Fibroblast of lung (primary cell): ENCODE results near the gene PLOD2. TPM values are rescaled to one million over a fixed set of nuclear protein-coding genes. Genes with fewer than 3 reads are reported as not detected.
A peak's percentile ranks its signal among the peaks of the same experiment; 100 is the strongest.

Source experiments
- DNase-seq, 2 donors: peaks; one replicate each; pipeline versions ENCODE4 v3.0.0 to v3.0.0-alpha.2; 2010; ENCODE audit warnings: low read depth in 2 of 2
- H2AFZ ChIP-seq: 2 replicates; pipeline ENCODE4 v1.5.1; 2012; ENCODE audit warnings: low read length, control low read depth, inconsistent platforms
- H3K27ac ChIP-seq: 2 replicates; pipeline ENCODE4 v1.5.1; 2011; ENCODE audit warnings: low read length, control low read depth; ENCODE audit not compliant: insufficient read depth
- H3K27me3 ChIP-seq: 2 replicates; pipeline ENCODE4 v1.5.1; 2011; ENCODE audit warnings: mild to moderate bottlenecking, low read length; ENCODE audit not compliant: control insufficient read depth, insufficient read depth
- H3K36me3 ChIP-seq: 2 replicates; pipeline ENCODE4 v1.5.1; 2011; ENCODE audit warnings: low read length; ENCODE audit not compliant: control insufficient read depth, insufficient read depth
- H3K4me1 ChIP-seq: 2 replicates; pipeline ENCODE4 v1.5.1; 2011; ENCODE audit warnings: low read length; ENCODE audit not compliant: control insufficient read depth, insufficient read depth; ENCODE audit errors: extremely low read depth
- H3K4me2 ChIP-seq: 2 replicates; pipeline ENCODE4 v1.5.1; 2011; ENCODE audit warnings: low read length, control low read depth; ENCODE audit not compliant: insufficient read depth; ENCODE audit errors: extremely low read depth
- H3K4me3 ChIP-seq, 4 experiments: fragments of 200-600 bp in 1 of 4; sonication (generic) in 1 of 4; replicated peaks in 1 of 4; 2 replicates each; pipeline ENCODE4 v1.5.1; 2011 to 2016; ENCODE audit warnings: low read length in 4 of 4, low read depth in 3 of 4, mild to moderate bottlenecking in 3 of 4, control low read depth in 2 of 4, inconsistent platforms in 1 of 4, mixed read lengths in 1 of 4; ENCODE audit not compliant: insufficient read depth in 1 of 4; ENCODE audit errors: control extremely low read depth in 1 of 4
- H3K79me2 ChIP-seq: 2 replicates; pipeline ENCODE4 v1.5.1; 2012; ENCODE audit warnings: mild to moderate bottlenecking, low read length, inconsistent platforms; ENCODE audit not compliant: control insufficient read depth, insufficient read depth
- H3K9ac ChIP-seq: 2 replicates; pipeline ENCODE4 v1.5.1; 2011; ENCODE audit warnings: mild to moderate bottlenecking, low read length, control low read depth; ENCODE audit not compliant: insufficient read depth
- H3K9me3 ChIP-seq: 2 replicates; pipeline ENCODE4 v1.5.1; 2012; ENCODE audit warnings: low read depth, low read length; ENCODE audit not compliant: control insufficient read depth, insufficient read depth
- H4K20me1 ChIP-seq: 2 replicates; pipeline ENCODE4 v1.5.1; 2011; ENCODE audit warnings: low read length; ENCODE audit not compliant: control insufficient read depth, insufficient read depth; ENCODE audit errors: extremely low read depth
- CTCF ChIP-seq, 2 donors: IDR thresholded peaks in 1 of 2; conservative IDR thresholded peaks in 1 of 2; 1 replicate in 1 of 2; 2 replicates in 1 of 2; pipeline ENCODE4 v1.5.1; 2011 to 2012; ENCODE audit warnings: low read length in 2 of 2, control low read depth in 1 of 2, inconsistent platforms in 1 of 2, low read depth in 1 of 2, mild to moderate bottlenecking in 1 of 2
- EZH2 ChIP-seq: IDR thresholded peaks from 2 replicates; pipeline ENCODE4 v1.5.1; 2012; ENCODE audit warnings: low read length, control low read depth, mild to moderate bottlenecking; ENCODE audit errors: missing control alignments
- polyA plus RNA-seq, 2 donors: library from polyadenylated mRNA; depleted of rRNA in 1 of 2; stranded (reverse) in 1 of 2; unstranded in 1 of 2; fragments of >200 nt; gene quantifications; 2 replicates each; pipeline ENCODE4 v1.2.1, GENCODE V29; 2011 to 2012; ENCODE audit warnings: missing spikeins in 1 of 2
- total RNA-seq: library from RNA; depleted of rRNA; stranded (reverse); fragments of >200 nt; gene quantifications from 2 replicates; pipeline ENCODE4 v1.2.1, GENCODE V29; 2014

The PLOD2 gene
- total and polyA plus RNA-seq, 2 donors (not counting 1 experiment from before 2014, with no cell fraction given), result 91.8 to 114 TPM

GRCh38 chr3:146128179-146128578, 32.8 kb downstream of the PLOD2 start:
- H4K20me1 ChIP-seq, result no peaks in the 10 kb centered on the region

GRCh38 chr3:146125951-146126350, 35.0 kb downstream of the PLOD2 start:
- H4K20me1 ChIP-seq, result no peaks in the 10 kb centered on the region
- H3K36me3 ChIP-seq, result no peaks in the 10 kb centered on the region
- no peaks in the 10 kb centered on the region for H3K9me3 ChIP-seq
- H3K79me2 ChIP-seq, result peaks cover 7% of the 10 kb centered on the region
- no peaks in the 10 kb centered on the region for H3K27me3 ChIP-seq
- no peak overlapping the region for H2AFZ ChIP-seq
- peak; percentile 96 to 98 for DNase-seq
- no peak for TF ChIP-seq EZH2
- no peak for TF ChIP-seq CTCF (conservative IDR thresholded peaks at IDR 0.05 in 1 of 2, IDR thresholded peaks at IDR 0.05 in 1 of 2; ENCODE audit: low read depth in 1 of 2, low read length in 2 of 2)
- no peak overlapping the region for H3K9ac ChIP-seq
- no peak overlapping the region for H3K27ac ChIP-seq
- H3K4me2 ChIP-seq, result no peak overlapping the region
- peaks cover 2% of the 10 kb centered on the region for H3K4me1 ChIP-seq
- no peak overlapping the region for H3K4me3 ChIP-seq

More at GRCh38 chr3:146128179-146128578, 32.8 kb downstream of the PLOD2 start:
- no peaks in the 10 kb centered on the region for H3K27me3 ChIP-seq
- no peak overlapping the region for H3K4me3 ChIP-seq
- TF ChIP-seq CTCF (conservative IDR thresholded peaks at IDR 0.05 in 1 of 2, IDR thresholded peaks at IDR 0.05 in 1 of 2; ENCODE audit: low read depth in 1 of 2, low read length in 2 of 2) (no peak), EZH2 (no peak)
- no peak overlapping the region for H3K9ac ChIP-seq
- H3K36me3 ChIP-seq, result no peaks in the 10 kb centered on the region
- peaks cover 7% of the 10 kb centered on the region for H3K79me2 ChIP-seq
- no peak overlapping the region for H3K27ac ChIP-seq
- H3K9me3 ChIP-seq, result no peaks in the 10 kb centered on the region
- H3K4me2 ChIP-seq, result no peak overlapping the region
- H3K4me1 ChIP-seq, result peaks cover 5% of the 10 kb centered on the region
- DNase-seq, result no peak
- H2AFZ ChIP-seq, result no peak overlapping the region

GRCh38 chr3:146124126-146124801, 36.7 kb downstream of the PLOD2 start:
- Histone ChIP-seq H3K36me3 (no peaks in the 10 kb centered on the region), H3K4me3 (no peak overlapping the region), H3K4me1 (no peaks in the 10 kb centered on the region), H3K9me3 (no peaks in the 10 kb centered on the region), H2AFZ (no peak overlapping the region), H3K4me2 (no peak overlapping the region), H3K9ac (no peak overlapping the region), H3K79me2 (peaks cover 5% of the 10 kb centered on the region), H3K27ac (no peak overlapping the region), H3K27me3 (no peaks in the 10 kb centered on the region), H4K20me1 (no peaks in the 10 kb centered on the region)
- TF ChIP-seq CTCF (conservative IDR thresholded peaks at IDR 0.05 in 1 of 2, IDR thresholded peaks at IDR 0.05 in 1 of 2; ENCODE audit: low read depth in 1 of 2, low read length in 2 of 2) (no peak), EZH2 (no peak)
- peak in 1 of 2 donors; percentile 78 for DNase-seq
